ENCODE measurements around the gene MB21D2. TPM values are rescaled to one million over a fixed set of nuclear protein-coding genes. Genes with fewer than 3 reads are reported as not detected.
"Not testable (repeated sequence)": the region's sequence is repeated elsewhere in the genome, so short reads cannot be mapped to it uniquely, and the experiment has no call there.

The MB21D2 gene
- total RNA-seq = 0.15 and 0.20 TPM in 2 replicates
- total RNA-seq (2013) = 1.2 TPM
- polyA plus RNA-seq = 0.03 and 0.53 TPM in 2 replicates
- 1.1 TPM in 1 of 2 replicates, not detected in the other for polyA minus RNA-seq

DNA sequence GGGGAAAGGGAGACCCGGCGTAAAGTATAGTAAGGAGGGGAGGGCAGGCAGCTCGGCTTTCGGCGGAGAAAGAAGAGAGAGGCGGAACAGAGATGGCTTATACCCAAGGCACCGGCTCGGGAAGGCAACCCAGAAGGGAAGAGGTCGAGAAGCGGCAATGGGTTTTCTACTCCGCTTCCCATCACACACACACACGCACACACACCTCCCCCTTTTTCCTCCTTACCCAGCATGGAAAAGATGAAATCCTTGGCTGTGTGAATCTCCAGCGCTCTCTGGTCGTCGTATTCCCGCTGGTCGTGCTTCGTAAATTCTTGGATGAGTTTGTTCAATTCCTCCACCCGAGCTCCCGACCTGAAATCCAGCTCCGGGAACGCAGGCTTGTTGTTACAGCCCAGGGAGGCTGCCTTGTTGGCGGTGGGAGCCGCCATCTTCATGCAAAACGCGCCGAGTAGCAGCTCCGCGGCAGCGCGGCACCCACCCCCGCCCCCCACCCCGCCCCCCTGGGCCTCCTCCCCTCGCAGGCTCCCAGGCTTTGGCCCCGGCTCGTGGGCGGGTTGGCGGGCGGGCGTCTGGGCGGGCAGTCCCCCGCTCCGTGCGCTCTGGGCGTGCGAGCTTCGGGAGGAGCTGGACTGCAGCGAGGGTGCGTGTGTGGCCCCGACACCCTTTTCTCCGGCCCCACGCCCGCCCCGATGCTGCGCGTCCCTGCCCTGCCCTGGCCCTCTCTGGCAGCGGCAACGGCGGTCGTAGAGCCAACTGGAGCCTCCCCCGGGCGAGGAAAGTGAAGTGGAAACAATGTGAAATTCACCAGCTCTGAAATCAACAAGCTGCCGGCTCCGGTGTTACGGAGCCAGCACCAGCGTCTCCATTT, at the start of gene MB21D2:
Gene MB21D2, minus strand, starts transcription at position 453 of the 871 bp plus-strand sequence. Its CDS starts 16 bp downstream, at position 437.
- peaks cover 13 to 19% of the 10 kb centered on the region in 2 donors for H3K4me1 ChIP-seq (ENCODE audit: control insufficient read depth in 2 of 2, insufficient read depth in 2 of 2, low read length in 2 of 2)
- peaks cover 2% of the 10 kb centered on the region for H3K9me3 Mint-ChIP-seq (ENCODE audit: insufficient read depth)
- TF ChIP-seq, protein P1, sequence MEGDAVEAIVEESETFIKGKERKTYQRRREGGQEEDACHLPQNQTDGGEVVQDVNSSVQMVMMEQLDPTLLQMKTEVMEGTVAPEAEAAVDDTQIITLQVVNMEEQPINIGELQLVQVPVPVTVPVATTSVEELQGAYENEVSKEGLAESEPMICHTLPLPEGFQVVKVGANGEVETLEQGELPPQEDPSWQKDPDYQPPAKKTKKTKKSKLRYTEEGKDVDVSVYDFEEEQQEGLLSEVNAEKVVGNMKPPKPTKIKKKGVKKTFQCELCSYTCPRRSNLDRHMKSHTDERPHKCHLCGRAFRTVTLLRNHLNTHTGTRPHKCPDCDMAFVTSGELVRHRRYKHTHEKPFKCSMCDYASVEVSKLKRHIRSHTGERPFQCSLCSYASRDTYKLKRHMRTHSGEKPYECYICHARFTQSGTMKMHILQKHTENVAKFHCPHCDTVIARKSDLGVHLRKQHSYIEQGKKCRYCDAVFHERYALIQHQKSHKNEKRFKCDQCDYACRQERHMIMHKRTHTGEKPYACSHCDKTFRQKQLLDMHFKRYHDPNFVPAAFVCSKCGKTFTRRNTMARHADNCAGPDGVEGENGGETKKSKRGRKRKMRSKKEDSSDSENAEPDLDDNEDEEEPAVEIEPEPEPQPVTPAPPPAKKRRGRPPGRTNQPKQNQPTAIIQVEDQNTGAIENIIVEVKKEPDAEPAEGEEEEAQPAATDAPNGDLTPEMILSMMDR (IDR thresholded peaks at IDR 0.05) = no peak
- TF ChIP-seq EZH2 (IDR thresholded peaks at IDR 0.05; ENCODE audit: borderline replicate concordance, insufficient read depth, low read depth, low read length, poor library complexity, severe bottlenecking) = no peak
- ChIA-PET POLR2A (no interaction called here), CTCF (no interaction called here)
- peaks cover 0 to 4% (median 1%) of the 10 kb centered on the region in 3 donors for H3K9me3 ChIP-seq (ENCODE audit: control extremely low read depth in 1 of 3, control insufficient read depth in 2 of 3, insufficient read depth in 1 of 3, low read length in 2 of 3)
- H4K20me1 ChIP-seq (ENCODE audit: control insufficient read depth, insufficient read depth, low read length, poor library complexity, severe bottlenecking) = no peaks in the 10 kb centered on the region
- peak within 1 kb of the TSS; percentile 66 for H2AFZ ChIP-seq (ENCODE audit: insufficient read depth, low read depth, low read length, poor library complexity, severe bottlenecking)
- H3K4me3 ChIP-seq (ENCODE audit: control extremely low read depth in 1 of 5, extremely low read depth in 1 of 5, insufficient read depth in 1 of 5, low read depth in 2 of 5, low read length in 4 of 5) = peak within 1 kb of the TSS in 4 of 5 experiments; percentile 44 to 50 (median 48)
- peaks cover 0 to 48% (median 31%) of the 10 kb centered on the region in 4 experiments for H3K27me3 ChIP-seq (replicated peaks in 1 of 4; ENCODE audit: control extremely low read depth in 1 of 4, control insufficient read depth in 3 of 4, insufficient read depth in 4 of 4, low read length in 3 of 4)
- under 1% methylated on average over 45 of the region's 66 CpGs for WGBS (ENCODE audit: insufficient coverage)
- ATAC-seq (ENCODE audit: low read depth) = no peak
- DNase-seq = peak; percentile 13
- peak within 1 kb of the TSS; percentile 49 for H3K9ac ChIP-seq (ENCODE audit: low read length)
- no peaks in the 10 kb centered on the region for H3K36me3 ChIP-seq (replicated peaks in 1 of 2; ENCODE audit: control extremely low read depth in 1 of 2, control insufficient read depth in 1 of 2, extremely low read depth in 1 of 2, insufficient read depth in 2 of 2, low read length in 1 of 2)
- H3K79me2 ChIP-seq (ENCODE audit: control insufficient read depth, insufficient read depth, low read length) = no peaks in the 10 kb centered on the region
- H3K27ac Mint-ChIP-seq = no peak within 1 kb of the TSS
- H3K4me3 Mint-ChIP-seq = peak within 1 kb of the TSS; percentile 83
- H3K27me3 Mint-ChIP-seq = peaks cover 69% of the 10 kb centered on the region
- peak within 1 kb of the TSS; percentile 73 for H3K4me2 ChIP-seq (replicated peaks; ENCODE audit: low read depth, low read length, poor library complexity, severe bottlenecking)
- H3K4me1 Mint-ChIP-seq = peaks cover 24% of the 10 kb centered on the region
- H3K27ac ChIP-seq (ENCODE audit: low read length in 2 of 2) = no peak within 1 kb of the TSS
- intact Hi-C loops (cut with micrococcal nuclease) = no loop called here

- H3K27me3 Mint-ChIP-seq; intact Hi-C loops (cut with micrococcal nuclease); DNase-seq: not testable (repeated sequence)
Observed at GRCh38 chr3:192964959-192965719, 47.5 kb upstream of the MB21D2 start.

More at GRCh38 chr3:192964959-192965719, 47.5 kb upstream of the MB21D2 start:
- H4K20me1 ChIP-seq (ENCODE audit: control insufficient read depth, insufficient read depth, low read length, poor library complexity, severe bottlenecking); H3K9ac ChIP-seq (ENCODE audit: low read length); H3K9me3 Mint-ChIP-seq (ENCODE audit: insufficient read depth); H3K4me1 ChIP-seq (ENCODE audit: control insufficient read depth in 2 of 2, insufficient read depth in 2 of 2, low read length in 2 of 2); H3K36me3 ChIP-seq (replicated peaks in 1 of 2; ENCODE audit: control extremely low read depth in 1 of 2, control insufficient read depth in 1 of 2, extremely low read depth in 1 of 2, insufficient read depth in 2 of 2, low read length in 1 of 2); H3K27me3 ChIP-seq (replicated peaks in 1 of 4; ENCODE audit: control extremely low read depth in 1 of 4, control insufficient read depth in 3 of 4, insufficient read depth in 4 of 4, low read length in 3 of 4); H3K27ac Mint-ChIP-seq; H3K27ac ChIP-seq (ENCODE audit: low read length in 2 of 2); H2AFZ ChIP-seq (ENCODE audit: insufficient read depth, low read depth, low read length, poor library complexity, severe bottlenecking); CTCF ChIA-PET; H3K4me3 Mint-ChIP-seq; H3K9me3 ChIP-seq (ENCODE audit: control extremely low read depth in 1 of 3, control insufficient read depth in 2 of 3, insufficient read depth in 1 of 3, low read length in 2 of 3); ATAC-seq (ENCODE audit: low read depth); POLR2A ChIA-PET; H3K4me2 ChIP-seq (replicated peaks; ENCODE audit: low read depth, low read length, poor library complexity, severe bottlenecking); H3K4me3 ChIP-seq (ENCODE audit: control extremely low read depth in 1 of 5, extremely low read depth in 1 of 5, insufficient read depth in 1 of 5, low read depth in 2 of 5, low read length in 4 of 5); H3K4me1 Mint-ChIP-seq; H3K79me2 ChIP-seq (ENCODE audit: control insufficient read depth, insufficient read depth, low read length): not testable (repeated sequence)
- WGBS (ENCODE audit: insufficient coverage) = 96% methylated on average over 10 of the region's 21 CpGs

All from B cell (primary cell).